Astrocyte (in vitro differentiated cells and primary cell): Measurements from ENCODE around the gene AIFM1. TPM values are rescaled to one million over a fixed set of nuclear protein-coding genes. Genes with fewer than 3 reads are reported as not detected.

Source experiments
- DNase-seq: peaks from one replicate; pipeline ENCODE4 v3.0.0-alpha.2; 2010; ENCODE audit warnings: low read depth
- FAIRE-seq: peaks from 2 replicates; lab custom pipeline; 2011; peaks lifted over from hg19 to GRCh38; lab: Jason Lieb, UNC
- H2AFZ ChIP-seq: 2 replicates; pipeline ENCODE4 v1.6.0; 2012; ENCODE audit warnings: low read depth, low read length, inconsistent platforms
- H3K27ac ChIP-seq: 2 replicates; pipeline ENCODE4 v1.5.1; 2011; ENCODE audit warnings: low read depth, low read length, inconsistent platforms
- H3K27me3 ChIP-seq: 2 replicates; pipeline ENCODE4 v1.6.0; 2011; ENCODE audit warnings: low read length, inconsistent platforms; ENCODE audit not compliant: insufficient read depth
- H3K36me3 ChIP-seq: 2 replicates; pipeline ENCODE4 v1.5.1; 2011; ENCODE audit warnings: low read length, inconsistent platforms; ENCODE audit not compliant: insufficient read depth
- H3K4me1 ChIP-seq: 2 replicates; pipeline ENCODE4 v1.5.1; 2011; ENCODE audit warnings: low read length, inconsistent platforms; ENCODE audit not compliant: insufficient read depth
- H3K4me2 ChIP-seq: 2 replicates; pipeline ENCODE4 v1.6.0; 2012; ENCODE audit warnings: low read length, inconsistent platforms
- H3K4me3 ChIP-seq: 2 replicates; pipeline ENCODE4 v1.5.1; 2011; ENCODE audit warnings: low read depth, mild to moderate bottlenecking, low read length, inconsistent platforms; ENCODE audit not compliant: insufficient read depth
- H3K79me2 ChIP-seq: 2 replicates; pipeline ENCODE4 v1.6.0; 2012; ENCODE audit warnings: mild to moderate bottlenecking, low read length, inconsistent platforms; ENCODE audit not compliant: insufficient read depth
- H3K9ac ChIP-seq: 2 replicates; pipeline ENCODE4 v1.6.0; 2012; ENCODE audit warnings: mild to moderate bottlenecking, low read length, inconsistent platforms
- H3K9me3 ChIP-seq: 2 replicates; pipeline ENCODE4 v1.5.1; 2012; ENCODE audit warnings: low read depth, mild to moderate bottlenecking, low read length, inconsistent platforms; ENCODE audit not compliant: insufficient read depth
- H4K20me1 ChIP-seq: 2 replicates; pipeline ENCODE4 v1.6.0; 2012; ENCODE audit warnings: low read length, inconsistent platforms; ENCODE audit not compliant: insufficient read depth
- H3K27ac Mint-ChIP-seq: one replicate; pipeline ENCODE4 v1.8.0; 2021; ENCODE audit warnings: mild to moderate bottlenecking, mixed read lengths; ENCODE audit not compliant: unreplicated experiment
- H3K27me3 Mint-ChIP-seq: one replicate; pipeline ENCODE4 v1.8.0; 2021; ENCODE audit warnings: low read depth, mixed read lengths; ENCODE audit not compliant: unreplicated experiment
- H3K36me3 Mint-ChIP-seq: one replicate; pipeline ENCODE4 v1.8.0; 2021; ENCODE audit warnings: low read depth, mixed read lengths; ENCODE audit not compliant: unreplicated experiment
- H3K4me1 Mint-ChIP-seq: one replicate; pipeline ENCODE4 v1.8.0; 2021; ENCODE audit warnings: low read depth, mixed read lengths; ENCODE audit not compliant: unreplicated experiment
- H3K4me3 Mint-ChIP-seq: one replicate; pipeline ENCODE4 v1.8.0; 2021; ENCODE audit warnings: mild to moderate bottlenecking, moderate library complexity, mixed read lengths; ENCODE audit not compliant: unreplicated experiment
- H3K9me3 Mint-ChIP-seq: one replicate; pipeline ENCODE4 v1.8.0; 2021; ENCODE audit warnings: mild to moderate bottlenecking, mixed read lengths; ENCODE audit not compliant: unreplicated experiment
- CTCF ChIP-seq: IDR thresholded peaks from 2 replicates; pipeline ENCODE4 v1.5.1; 2011; ENCODE audit warnings: low read depth, mild to moderate bottlenecking, inconsistent platforms, low read length, moderate library complexity; ENCODE audit not compliant: insufficient read depth
- EZH2 ChIP-seq: IDR thresholded peaks from 2 replicates; pipeline ENCODE4 v1.6.1; 2012; ENCODE audit warnings: mild to moderate bottlenecking, low read length, inconsistent platforms; ENCODE audit not compliant: insufficient read depth
- total RNA-seq: library from RNA; stranded (reverse); gene quantifications from 2 replicates; pipeline ENCODE4 v1.2.1, GENCODE V29; 2021

Gene AIFM1
- total RNA-seq, 1 donor from 2014 or later, result 38.1 TPM

DNA sequence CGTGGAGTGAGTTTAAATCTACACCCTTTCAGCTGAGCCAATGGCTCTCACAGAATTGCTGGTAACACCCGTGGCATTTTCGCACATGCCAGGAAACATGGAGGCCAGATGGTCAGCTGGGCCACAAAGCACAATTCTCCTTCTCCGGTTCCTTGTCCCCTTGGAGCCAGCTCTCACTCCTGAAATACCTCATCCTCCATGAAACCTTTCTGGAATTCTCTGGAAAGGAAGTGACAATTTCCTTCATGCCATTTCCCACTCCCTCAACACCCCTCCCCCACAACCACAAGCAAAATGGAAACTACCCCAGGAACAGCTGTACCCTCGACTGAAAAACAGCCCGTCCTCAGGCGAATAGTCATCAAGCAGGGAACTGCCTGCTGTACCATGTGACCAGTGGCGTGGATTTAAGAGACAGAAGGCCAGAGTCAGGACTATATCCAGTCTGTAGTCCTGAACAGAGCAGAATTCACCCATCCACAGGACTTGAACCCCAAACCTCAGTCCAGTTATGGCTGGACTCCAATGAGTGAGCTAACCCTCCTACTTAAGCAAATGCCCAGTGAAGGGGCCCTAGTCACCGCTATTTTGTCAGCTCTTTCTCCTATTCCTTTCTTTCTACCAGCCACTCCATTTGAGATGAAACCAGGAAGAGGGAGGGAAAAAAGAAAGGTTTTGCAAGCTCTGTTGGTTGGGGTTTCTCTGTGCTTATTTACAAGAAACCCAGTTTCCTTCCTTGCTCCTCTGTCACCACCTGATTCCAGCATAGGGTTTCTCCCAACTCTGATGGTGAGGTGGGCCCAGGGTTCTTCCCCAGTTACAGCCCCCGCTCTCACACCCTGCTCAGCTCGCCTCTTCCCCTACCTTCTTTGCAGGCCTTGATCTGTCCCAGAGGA, 79.8 kb downstream of the AIFM1 start:
- FAIRE-seq (no peak), DNase-seq (no peak)
- H3K4me2 ChIP-seq, result no peak overlapping the region
- H3K4me1 ChIP-seq, result peaks cover 8% of the 10 kb centered on the region
- no peak overlapping the region for H3K9ac ChIP-seq
- no peak overlapping the region for H2AFZ ChIP-seq
- Mint-ChIP-seq H3K4me3 (peak overlapping the region; percentile 40), H3K36me3 (peaks cover 2% of the 10 kb centered on the region), H3K27me3 (no peaks in the 10 kb centered on the region), H3K4me1 (peaks cover 39% of the 10 kb centered on the region), H3K9me3 (no peaks in the 10 kb centered on the region), H3K27ac (no peak overlapping the region)
- peaks cover 34% of the 10 kb centered on the region for H3K79me2 ChIP-seq
- H3K27me3 ChIP-seq, result no peaks in the 10 kb centered on the region
- H3K27ac ChIP-seq, result no peak overlapping the region
- H3K36me3 ChIP-seq, result no peaks in the 10 kb centered on the region
- no peaks in the 10 kb centered on the region for H3K9me3 ChIP-seq
- H3K4me3 ChIP-seq, result no peak overlapping the region
- no peak for TF ChIP-seq EZH2
- TF ChIP-seq CTCF, result no peak
- H4K20me1 ChIP-seq, result peaks cover 49% of the 10 kb centered on the region

DNA sequence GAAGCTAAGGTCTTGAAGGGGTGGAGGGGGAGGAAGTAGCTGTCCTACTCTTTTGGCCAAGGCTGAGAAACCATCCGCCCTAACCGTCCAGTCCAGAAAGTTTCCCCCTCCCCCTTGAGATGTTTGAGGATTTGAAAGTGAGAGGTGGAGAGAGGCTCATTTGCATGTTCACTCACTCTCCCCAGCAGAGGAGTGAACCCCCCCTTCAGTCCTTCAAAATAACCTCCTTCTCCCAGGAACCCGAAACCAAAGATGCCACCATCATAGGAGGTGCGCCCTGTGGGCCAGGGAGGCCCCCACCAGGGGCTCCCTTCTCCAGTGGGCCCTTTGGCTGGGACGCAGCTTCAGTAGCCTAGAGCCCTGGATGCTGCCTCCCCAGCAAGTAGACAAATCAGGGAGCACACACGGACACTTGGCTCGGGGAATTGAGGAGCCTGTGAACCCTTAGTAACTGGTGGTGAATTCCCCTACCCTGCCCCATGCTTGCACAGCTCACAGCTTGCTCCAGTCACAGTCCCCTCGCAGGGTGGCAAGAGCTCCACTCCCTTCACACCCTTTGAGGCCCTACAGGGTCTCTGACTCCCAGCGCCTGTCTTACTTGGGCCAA, 80.9 kb downstream of the AIFM1 start:
- no peak overlapping the region for H3K27ac ChIP-seq
- FAIRE-seq (no peak), DNase-seq (no peak)
- H3K4me1 ChIP-seq, result peaks cover 8% of the 10 kb centered on the region
- H3K9ac ChIP-seq, result no peak overlapping the region
- peaks cover 30% of the 10 kb centered on the region for H3K79me2 ChIP-seq
- H3K36me3 ChIP-seq, result no peaks in the 10 kb centered on the region
- no peaks in the 10 kb centered on the region for H3K9me3 ChIP-seq
- H3K4me3 ChIP-seq, result no peak overlapping the region
- H3K9me3 Mint-ChIP-seq, result no peaks in the 10 kb centered on the region
- no peaks in the 10 kb centered on the region for H3K27me3 Mint-ChIP-seq
- no peak overlapping the region for H3K4me3 Mint-ChIP-seq
- no peaks in the 10 kb centered on the region for H3K27me3 ChIP-seq
- no peak overlapping the region for H3K4me2 ChIP-seq
- H2AFZ ChIP-seq, result no peak overlapping the region
- TF ChIP-seq EZH2 (no peak), CTCF (no peak)
- H3K4me1 Mint-ChIP-seq, result peaks cover 41% of the 10 kb centered on the region
- H3K36me3 Mint-ChIP-seq, result peaks cover 4% of the 10 kb centered on the region
- peaks cover 51% of the 10 kb centered on the region for H4K20me1 ChIP-seq
- H3K27ac Mint-ChIP-seq, result no peak overlapping the region
